NCI-H2227 (cell line): ENCODE measurements around the gene NAV1.

ENCODE experiments used
- DNase-seq: peaks from one replicate; lab custom pipeline; 2025; ENCODE audit not compliant: unreplicated experiment; lab: John Stamatoyannopoulos, UW

The NAV1 gene

GRCh38 chr1:201585901-201586300 lies 47.0 kb downstream of the NAV1 start:
- DNase-seq = no peak

GRCh38 chr1:201586806-201587205 lies 47.9 kb downstream of the NAV1 start:
- no peak for DNase-seq

GRCh38 chr1:201587729-201588128 lies 48.8 kb downstream of the NAV1 start:
- DNase-seq = no peak
